A673 (cell line): Measurements from ENCODE around the gene HLCS. TPM values are rescaled to one million over a fixed set of nuclear protein-coding genes. Genes with fewer than 3 reads are reported as not detected.
A peak's percentile ranks its signal among the peaks of the same experiment; 100 is the strongest.

Experiments
- BruUV-seq: library from RNA; stranded (reverse); fragments of 400-500 nt; replicated peaks from 2 replicates; lab custom pipeline; 2021; lab: Mats Ljungman, UMichigan
- CTCF ChIA-PET: fragments of 300-600 bp; sonication (Branson Sonifier 250); formaldehyde crosslinking; loops from one replicate; lab custom pipeline; 2022; ENCODE audit warnings: antibody characterized with exemption; lab: Charles Lee
- POLR2A ChIA-PET: fragments of 300-600 bp; sonication (Branson Sonifier 250); formaldehyde crosslinking; loops from one replicate; lab custom pipeline; 2022; ENCODE audit warnings: antibody characterized with exemption; ENCODE audit not compliant: low non-redundant PET; lab: Charles Lee
- DNase-seq: peaks from one replicate; pipeline ENCODE4 v3.0.0-alpha.2; 2015; ENCODE audit warnings: low spot score
- H3K27ac ChIP-seq: fragments of 200-600 bp; sonication (generic); 2 replicates; pipeline ENCODE4 v1.5.1; 2016; ENCODE audit warnings: mixed run types, low read depth, mild to moderate bottlenecking, mixed read lengths, antibody characterized with exemption, low read length; ENCODE audit not compliant: poor library complexity, severe bottlenecking
- H3K27me3 ChIP-seq: fragments of 200-600 bp; sonication (generic); replicated peaks from 2 replicates; pipeline ENCODE4 v1.6.1; 2017; ENCODE audit warnings: mixed run types, low read depth, mild to moderate bottlenecking, mixed read lengths, antibody characterized with exemption, low read length; ENCODE audit not compliant: insufficient read depth, poor library complexity
- H3K36me3 ChIP-seq: fragments of 200-600 bp; sonication (generic); 2 replicates; pipeline ENCODE4 v1.6.1; 2016; ENCODE audit warnings: mixed run types, mild to moderate bottlenecking, mixed read lengths, antibody characterized with exemption, low read length; ENCODE audit not compliant: insufficient read depth, poor library complexity, severe bottlenecking
- H3K4me1 ChIP-seq: fragments of 200-600 bp; sonication (generic); 2 replicates; pipeline ENCODE4 v1.6.1; 2017; ENCODE audit warnings: mixed run types, mild to moderate bottlenecking, mixed read lengths, antibody characterized with exemption, low read length; ENCODE audit not compliant: insufficient read depth, poor library complexity, severe bottlenecking
- H3K4me3 ChIP-seq: fragments of 200-600 bp; sonication (generic); 2 replicates; pipeline ENCODE4 v1.5.1; 2016; ENCODE audit warnings: low read depth, mixed run types, mild to moderate bottlenecking, mixed read lengths, low read length; ENCODE audit not compliant: poor library complexity, severe bottlenecking
- H3K9me3 ChIP-seq: fragments of 200-600 bp; sonication (generic); 2 replicates; pipeline ENCODE4 v1.6.1; 2016; ENCODE audit warnings: mixed run types, low read depth, mild to moderate bottlenecking, mixed read lengths, antibody characterized with exemption, low read length; ENCODE audit not compliant: poor library complexity, severe bottlenecking
- EZH2 ChIP-seq: fragments of 200-600 bp; sonication (generic); IDR thresholded peaks from 2 replicates; pipeline ENCODE4 v1.6.1; 2017; ENCODE audit warnings: borderline replicate concordance, low read depth, mild to moderate bottlenecking, mixed read lengths, antibody characterized with exemption, low read length; ENCODE audit not compliant: poor library complexity, severe bottlenecking
- intact Hi-C: fragments of 100-400 bp; cut with micrococcal nuclease; formaldehyde crosslinking; loops from one replicate; pipeline ENCODE4 v1.10.0; 2022; ENCODE audit not compliant: unreplicated experiment
- total RNA-seq: library from RNA; stranded (reverse); gene quantifications from 2 replicates; pipeline ENCODE4 v1.2.3, GENCODE V29; 2021
- TF ChIP-seq, protein P1 (sequence below): fragments of 300-800, 200-600 bp; sonication (generic); conservative IDR thresholded peaks from 2 replicates; pipeline ENCODE4 v1.5.1; 2017; ENCODE audit warnings: low read depth, mild to moderate bottlenecking, antibody characterized with exemption, low read length, moderate library complexity, mixed read lengths

The HLCS gene
- total RNA-seq, 1 experiment from 2014 or later = 15.3 TPM

DNA sequence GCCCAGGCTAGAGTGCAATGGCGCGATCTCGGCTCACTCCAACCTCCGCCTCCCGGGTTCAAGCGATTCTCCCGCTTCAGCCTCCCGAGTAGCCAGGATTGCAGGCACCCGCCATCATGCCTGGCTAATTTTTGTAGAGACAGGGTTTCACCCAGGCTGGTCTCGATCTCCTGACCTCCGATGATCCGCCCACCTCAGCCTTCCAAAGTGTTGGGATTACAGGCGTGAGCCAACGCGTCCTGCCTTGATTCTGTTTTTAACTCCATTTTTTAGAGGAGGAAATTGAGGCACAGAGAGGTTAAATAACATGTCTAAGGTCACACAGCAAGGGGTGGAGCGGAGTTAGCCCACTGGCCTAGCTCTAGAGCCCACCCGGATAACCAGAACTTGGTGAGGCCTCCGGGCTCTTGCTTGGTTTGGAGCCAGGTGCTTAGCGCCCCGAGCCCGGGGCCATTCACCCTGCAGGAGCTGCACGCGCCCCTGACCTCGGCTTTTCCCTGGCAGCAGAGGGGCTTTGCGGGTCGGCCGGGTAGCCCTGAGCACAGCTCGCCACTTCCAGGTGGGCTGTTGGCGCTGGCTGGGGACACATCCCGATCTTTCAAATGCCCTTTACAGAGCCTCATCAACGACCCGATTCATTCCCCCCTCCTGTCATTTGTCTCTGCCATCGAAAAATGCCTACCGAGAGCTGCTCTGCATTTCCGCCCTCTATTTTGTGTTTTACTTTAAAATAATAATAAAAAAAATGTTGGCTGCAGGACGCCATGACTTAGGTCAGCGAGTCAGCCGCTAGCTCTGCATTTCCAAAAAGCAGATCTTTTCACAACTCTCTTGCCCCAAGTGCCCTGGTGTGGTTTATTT, 256.4 kb downstream of the HLCS start:
- H3K4me1 ChIP-seq = peaks cover 72% of the 10 kb centered on the region
- intact Hi-C loops = loop anchor here (5.0 to 10.0 kb wide), 3 partner anchors 68 to 288 kb away; no protein-coding TSS in a partner anchor
- no TSS peak for BruUV-seq
- DNase-seq = no peak
- ChIA-PET CTCF (no interaction called here), POLR2A (no interaction called here)
- H3K4me3 ChIP-seq = peak overlapping the region; percentile 11
- H3K27me3 ChIP-seq = no peaks in the 10 kb centered on the region
- H3K9me3 ChIP-seq = no peaks in the 10 kb centered on the region
- peak overlapping the region; percentile 35 for H3K27ac ChIP-seq
- TF ChIP-seq, protein P1, sequence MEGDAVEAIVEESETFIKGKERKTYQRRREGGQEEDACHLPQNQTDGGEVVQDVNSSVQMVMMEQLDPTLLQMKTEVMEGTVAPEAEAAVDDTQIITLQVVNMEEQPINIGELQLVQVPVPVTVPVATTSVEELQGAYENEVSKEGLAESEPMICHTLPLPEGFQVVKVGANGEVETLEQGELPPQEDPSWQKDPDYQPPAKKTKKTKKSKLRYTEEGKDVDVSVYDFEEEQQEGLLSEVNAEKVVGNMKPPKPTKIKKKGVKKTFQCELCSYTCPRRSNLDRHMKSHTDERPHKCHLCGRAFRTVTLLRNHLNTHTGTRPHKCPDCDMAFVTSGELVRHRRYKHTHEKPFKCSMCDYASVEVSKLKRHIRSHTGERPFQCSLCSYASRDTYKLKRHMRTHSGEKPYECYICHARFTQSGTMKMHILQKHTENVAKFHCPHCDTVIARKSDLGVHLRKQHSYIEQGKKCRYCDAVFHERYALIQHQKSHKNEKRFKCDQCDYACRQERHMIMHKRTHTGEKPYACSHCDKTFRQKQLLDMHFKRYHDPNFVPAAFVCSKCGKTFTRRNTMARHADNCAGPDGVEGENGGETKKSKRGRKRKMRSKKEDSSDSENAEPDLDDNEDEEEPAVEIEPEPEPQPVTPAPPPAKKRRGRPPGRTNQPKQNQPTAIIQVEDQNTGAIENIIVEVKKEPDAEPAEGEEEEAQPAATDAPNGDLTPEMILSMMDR = no peak
- TF ChIP-seq EZH2 = no peak
- H3K36me3 ChIP-seq = peaks cover 22% of the 10 kb centered on the region

DNA sequence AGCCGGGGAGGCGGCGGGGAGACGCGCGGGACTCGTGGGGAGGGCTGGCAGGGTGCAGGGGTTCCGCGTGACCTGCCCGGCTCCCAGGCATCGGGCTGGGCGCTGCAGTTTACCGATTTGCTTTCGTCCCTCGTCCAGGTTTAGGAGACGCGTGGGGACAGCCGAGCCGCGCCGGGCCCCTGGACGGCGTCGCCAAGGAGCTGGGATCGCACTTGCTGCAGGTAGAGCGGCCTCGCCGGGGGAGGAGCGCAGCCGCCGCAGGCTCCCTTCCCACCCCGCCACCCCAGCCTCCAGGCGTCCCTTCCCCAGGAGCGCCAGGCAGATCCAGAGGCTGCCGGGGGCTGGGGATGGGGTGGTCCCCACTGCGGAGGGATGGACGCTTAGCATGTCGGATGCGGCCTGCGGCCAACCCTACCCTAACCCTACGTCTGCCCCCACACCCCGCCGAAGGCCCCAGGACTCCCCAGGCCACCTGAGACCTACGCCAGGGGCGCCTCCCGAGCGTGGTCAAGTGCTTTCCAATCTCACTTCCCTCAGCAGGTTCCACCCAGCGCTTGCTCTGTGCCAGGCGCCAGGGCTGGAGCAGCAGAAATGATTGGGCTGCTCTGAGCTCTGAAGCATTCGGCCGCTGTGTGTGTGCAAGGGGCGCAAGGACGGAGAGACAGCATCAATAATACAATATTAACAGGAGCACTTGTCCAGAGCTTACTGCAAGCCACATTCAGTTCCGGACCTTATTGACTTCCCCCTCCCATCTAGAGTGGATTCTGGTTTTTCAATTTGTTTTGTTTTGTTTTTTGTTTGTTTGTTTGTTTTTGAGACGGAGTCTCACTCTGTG, 257.2 kb downstream of the HLCS start:
- ChIA-PET POLR2A (no interaction called here), CTCF (no interaction called here)
- no peak for DNase-seq
- no peak overlapping the region for H3K4me3 ChIP-seq
- peaks cover 66% of the 10 kb centered on the region for H3K4me1 ChIP-seq
- H3K9me3 ChIP-seq = no peaks in the 10 kb centered on the region
- no peak for TF ChIP-seq EZH2
- TF ChIP-seq, protein P1 = no peak
- no TSS peak for BruUV-seq
- no peaks in the 10 kb centered on the region for H3K27me3 ChIP-seq
- intact Hi-C loops = loop anchor here (5.0 kb wide), 1 partner anchor 67 kb away; no protein-coding TSS in a partner anchor
- H3K36me3 ChIP-seq = peaks cover 14% of the 10 kb centered on the region
- H3K27ac ChIP-seq = peak overlapping the region; percentile 92

DNA sequence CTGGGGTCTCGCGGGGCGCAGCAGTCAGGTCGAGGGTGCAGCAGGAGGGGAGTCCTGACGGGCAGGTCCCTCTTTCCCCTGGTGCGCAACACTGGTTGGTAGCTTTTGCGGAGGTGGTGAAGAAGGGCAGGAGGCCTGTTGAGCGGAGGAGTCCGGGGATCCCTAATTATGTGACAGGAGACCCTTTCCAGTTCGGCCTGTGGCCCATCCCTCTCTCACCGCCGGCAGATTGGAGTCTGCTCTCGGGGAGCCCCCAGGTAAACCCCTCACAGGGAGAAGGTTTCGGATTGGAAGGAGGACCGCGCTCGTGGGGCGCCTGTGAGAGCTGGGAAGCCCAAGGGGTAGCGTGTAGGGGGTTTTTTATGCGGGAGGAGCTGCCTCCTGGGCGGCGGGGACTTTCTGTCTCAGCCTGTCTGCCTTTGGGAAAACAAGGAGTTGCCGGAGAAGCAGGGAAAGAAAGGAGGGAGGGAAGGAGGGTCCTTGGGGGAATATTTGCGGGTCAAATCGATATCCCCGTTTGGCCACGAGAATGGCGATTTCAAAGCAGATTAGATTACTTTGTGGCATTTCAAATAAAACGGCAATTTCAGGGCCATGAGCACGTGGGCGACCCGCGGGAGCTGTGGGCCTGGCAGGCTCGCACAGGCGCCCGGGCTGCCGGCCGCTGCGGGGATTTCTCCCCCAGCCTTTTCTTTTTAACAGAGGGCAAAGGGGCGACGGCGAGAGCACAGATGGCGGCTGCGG, 258.0 kb downstream of the HLCS start:
- CTCF ChIA-PET = no interaction called here
- H3K4me3 ChIP-seq = peak overlapping the region; percentile 12
- peaks cover 9% of the 10 kb centered on the region for H3K36me3 ChIP-seq
- intact Hi-C loops = loop anchor here (5.0 kb wide), 1 partner anchor 66 kb away; no protein-coding TSS in a partner anchor
- no peaks in the 10 kb centered on the region for H3K27me3 ChIP-seq
- no peak for DNase-seq
- TF ChIP-seq EZH2 = no peak
- TF ChIP-seq, protein P1 = no peak
- peaks cover 58% of the 10 kb centered on the region for H3K4me1 ChIP-seq
- BruUV-seq = no TSS peak
- no peaks in the 10 kb centered on the region for H3K9me3 ChIP-seq
- POLR2A ChIA-PET = no interaction called here
- peak overlapping the region; percentile 92 for H3K27ac ChIP-seq
